Liver (tissue), 9 donors: ENCODE data around the gene MYL4. TPM values are rescaled to one million over a fixed set of nuclear protein-coding genes. Genes with fewer than 3 reads are reported as not detected.

Source experiments
- DNase-seq: peaks from one replicate; pipeline ENCODE4 v3.0.0-alpha.2; 2017; ENCODE audit warnings: low spot score
- H3K27ac ChIP-seq, 2 donors: one replicate each; pipeline ENCODE4 v1.7.0; 2013; ENCODE audit warnings: inconsistent platforms in 2 of 2, low read length in 2 of 2, control low read depth in 1 of 2, low read depth in 1 of 2, mild to moderate bottlenecking in 1 of 2
- H3K27me3 ChIP-seq, 4 donors: one replicate each; pipeline versions ENCODE4 v1.6.1 to v1.7.0; 2013; ENCODE audit warnings: low read length in 3 of 4, inconsistent platforms in 1 of 4, mild to moderate bottlenecking in 1 of 4, moderate library complexity in 1 of 4; ENCODE audit not compliant: control insufficient read depth in 4 of 4, insufficient read depth in 4 of 4
- H3K36me3 ChIP-seq, 4 donors: one replicate each; pipeline versions ENCODE4 v1.6.1 to v1.7.0; 2013; ENCODE audit warnings: low read length in 3 of 4, mild to moderate bottlenecking in 3 of 4, low read depth in 1 of 4, moderate library complexity in 1 of 4; ENCODE audit not compliant: control insufficient read depth in 4 of 4, insufficient read depth in 3 of 4
- H3K4me1 ChIP-seq, 4 donors: one replicate each; pipeline versions ENCODE4 v1.6.1 to v1.7.0; 2013; ENCODE audit warnings: low read length in 3 of 4, mild to moderate bottlenecking in 3 of 4, moderate library complexity in 1 of 4; ENCODE audit not compliant: control insufficient read depth in 4 of 4, insufficient read depth in 4 of 4
- H3K4me3 ChIP-seq, 3 donors: one replicate each; pipeline versions ENCODE4 v1.6.1 to v1.7.0; 2013; ENCODE audit warnings: low read length in 3 of 3, control low read depth in 1 of 3, low read depth in 1 of 3, mild to moderate bottlenecking in 1 of 3
- H3K9ac ChIP-seq, 2 donors: one replicate each; pipeline ENCODE4 v1.7.0; 2013; ENCODE audit warnings: low read length in 2 of 2, mild to moderate bottlenecking in 2 of 2, moderate library complexity in 2 of 2, control low read depth in 1 of 2, low read depth in 1 of 2
- H3K9me3 ChIP-seq, 4 donors: one replicate each; pipeline versions ENCODE4 v1.6.1 to v1.7.0; 2013; ENCODE audit warnings: low read length in 3 of 4; ENCODE audit not compliant: control insufficient read depth in 4 of 4
- EGR1 ChIP-seq, 2 donors: IDR thresholded peaks; 2 replicates each; pipeline ENCODE4 v1.6.1; 2016 to 2018; ENCODE audit warnings: antibody characterized with exemption in 2 of 2, low read depth in 2 of 2
- FOXA1 ChIP-seq: IDR thresholded peaks from 2 replicates; pipeline ENCODE4 v1.6.1; 2016; ENCODE audit warnings: antibody characterized with exemption
- FOXA2 ChIP-seq: IDR thresholded peaks from 2 replicates; pipeline ENCODE4 v1.6.1; 2016; ENCODE audit warnings: antibody characterized with exemption
- GABPA ChIP-seq, 2 donors: IDR thresholded peaks in 1 of 2; conservative IDR thresholded peaks in 1 of 2; 2 replicates each; pipeline ENCODE4 v1.6.1; 2016; ENCODE audit warnings: antibody characterized with exemption in 2 of 2, mild to moderate bottlenecking in 1 of 2, moderate library complexity in 1 of 2
- HNF4A ChIP-seq, 2 donors: conservative IDR thresholded peaks; 2 replicates each; pipeline ENCODE4 v1.6.1; 2016; ENCODE audit warnings: antibody characterized with exemption in 2 of 2, mild to moderate bottlenecking in 2 of 2
- HNF4G ChIP-seq: IDR thresholded peaks from 2 replicates; pipeline ENCODE4 v1.6.1; 2016; ENCODE audit warnings: antibody characterized with exemption
- JUND ChIP-seq, 2 donors: IDR thresholded peaks; 2 replicates each; pipeline ENCODE4 v1.6.1; 2016; ENCODE audit warnings: antibody characterized with exemption in 2 of 2
- NR2F2 ChIP-seq: IDR thresholded peaks from 2 replicates; pipeline ENCODE4 v1.6.1; 2016; ENCODE audit warnings: antibody characterized with exemption
- RAD21 ChIP-seq, 2 donors: IDR thresholded peaks; 2 replicates each; pipeline ENCODE4 v1.6.1; 2016; ENCODE audit warnings: antibody characterized with exemption in 2 of 2, mild to moderate bottlenecking in 2 of 2
- RXRA ChIP-seq, 2 donors: IDR thresholded peaks; 2 replicates each; pipeline ENCODE4 v1.6.1; 2017 to 2018; ENCODE audit warnings: antibody characterized with exemption in 2 of 2, mild to moderate bottlenecking in 1 of 2
- SP1 ChIP-seq: IDR thresholded peaks from 2 replicates; pipeline ENCODE4 v1.6.1; 2018; ENCODE audit warnings: antibody characterized with exemption, mild to moderate bottlenecking
- TAF1 ChIP-seq: conservative IDR thresholded peaks from 2 replicates; pipeline ENCODE4 v1.6.1; 2016; ENCODE audit warnings: antibody characterized with exemption, mild to moderate bottlenecking
- YY1 ChIP-seq: IDR thresholded peaks from 2 replicates; pipeline ENCODE4 v1.6.1; 2016; ENCODE audit warnings: antibody characterized with exemption, mild to moderate bottlenecking
- WGBS: extraction: QIAGEN DNeasy Blood & Tissue Kit; methylation state at CpG from one replicate; pipeline ENCODE4 v1.1.7; 2013; 5-methylcytosine and 5-hydroxymethylcytosine counted together
- polyA plus RNA-seq, 2 donors: library from polyadenylated mRNA; stranded (reverse) in 1 of 2; unstranded in 1 of 2; fragments of 200-250 nt in 1 of 2; fragments of >200 nt in 1 of 2; fragmentation: Nextera tagmentation in 1 of 2; extraction: Ambion mirVana in 1 of 2; gene quantifications; one replicate each; pipeline versions ENCODE4 v1.2.1 to v1.2.3, GENCODE V29; 2013 to 2015
- total RNA-seq, 2 donors: library from RNA; depleted of rRNA; stranded (reverse); fragments of >200 nt; gene quantifications; one replicate each; pipeline ENCODE4 v1.2.3, GENCODE V29; 2014
- TF ChIP-seq, protein P1 (sequence below): IDR thresholded peaks from 2 replicates; pipeline ENCODE4 v1.6.1; 2016; ENCODE audit warnings: antibody characterized with exemption
- TF ChIP-seq, protein P2 (sequence below): IDR thresholded peaks from 2 replicates; pipeline ENCODE4 v1.6.1; 2016; ENCODE audit warnings: antibody characterized with exemption
- TF ChIP-seq, protein P3 (sequence below): IDR thresholded peaks from 2 replicates; pipeline ENCODE4 v1.6.1; 2016; ENCODE audit warnings: antibody characterized with exemption, mild to moderate bottlenecking
- TF ChIP-seq, protein P4 (sequence below): IDR thresholded peaks from 2 replicates; pipeline ENCODE4 v1.6.1; 2016; ENCODE audit warnings: antibody characterized with exemption
- TF ChIP-seq, protein P5 (sequence below): fragments of 150-350 bp; IDR thresholded peaks from 2 replicates; pipeline ENCODE4 v1.5.1; 2017; ENCODE audit warnings: improper control_type of control experiment, low read depth, low read length; ENCODE audit not compliant: missing input control
- donor health status: healthy.
- donor health status: healthy.
- donor health status: healthy.
- donor health status: healthy.
- donor health status: healthy.

Gene MYL4
- total and polyA plus RNA-seq, 4 donors, result 0.19 to 215 (median 0.22) TPM; not detected in 1

DNA sequence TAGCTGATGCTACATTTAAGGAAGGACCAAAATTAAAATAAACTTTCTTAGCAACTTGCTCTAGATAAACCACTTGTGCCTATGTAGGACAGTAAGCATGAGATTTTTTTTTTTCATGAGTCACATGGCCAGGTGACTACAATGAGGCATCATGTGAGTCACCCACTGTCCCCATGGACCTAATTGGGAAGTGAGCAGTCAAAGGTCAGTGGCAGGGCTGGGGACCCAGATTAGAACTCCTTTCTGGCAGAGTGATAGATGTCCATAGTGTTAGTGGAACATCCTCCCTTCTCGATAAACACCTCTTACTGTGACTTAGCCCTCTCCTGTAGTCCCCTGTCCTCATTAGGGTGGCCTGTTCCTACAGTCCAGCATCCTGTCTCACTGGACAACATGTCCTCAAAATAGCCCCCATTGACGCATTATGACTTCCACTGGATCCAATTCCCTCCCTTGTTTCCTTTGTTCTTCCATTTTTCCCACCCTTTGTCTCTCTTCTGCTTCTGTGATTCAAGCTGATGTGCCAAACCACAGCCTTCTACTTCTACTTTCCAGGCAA lies 56.9 kb downstream of the MYL4 start:
- WGBS, result 85% methylated on average over 2 of the region's 2 CpGs

More for the DNA sequence above, 56.9 kb downstream of the MYL4 start:
- H3K9ac ChIP-seq, result no peak overlapping the region
- no peaks in the 10 kb centered on the region for H3K9me3 ChIP-seq
- H3K36me3 ChIP-seq, result no peaks in the 10 kb centered on the region
- peak overlapping the region in 1 of 2 donors; percentile 18 for H3K27ac ChIP-seq
- no peak overlapping the region for H3K4me3 ChIP-seq
- no peak for DNase-seq
- no peaks in the 10 kb centered on the region for H3K27me3 ChIP-seq
- TF ChIP-seq TAF1, result no peak
- peak; percentile 38 to 85 for TF ChIP-seq RXRA (IDR thresholded peaks at IDR 0.05)
- TF ChIP-seq JUND (IDR thresholded peaks at IDR 0.05), result peak; percentile 25 to 80
- TF ChIP-seq, protein P1, sequence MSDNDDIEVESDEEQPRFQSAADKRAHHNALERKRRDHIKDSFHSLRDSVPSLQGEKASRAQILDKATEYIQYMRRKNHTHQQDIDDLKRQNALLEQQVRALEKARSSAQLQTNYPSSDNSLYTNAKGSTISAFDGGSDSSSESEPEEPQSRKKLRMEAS, result no peak
- no peak for TF ChIP-seq FOXA1
- TF ChIP-seq FOXA2, result no peak
- TF ChIP-seq, protein P2, sequence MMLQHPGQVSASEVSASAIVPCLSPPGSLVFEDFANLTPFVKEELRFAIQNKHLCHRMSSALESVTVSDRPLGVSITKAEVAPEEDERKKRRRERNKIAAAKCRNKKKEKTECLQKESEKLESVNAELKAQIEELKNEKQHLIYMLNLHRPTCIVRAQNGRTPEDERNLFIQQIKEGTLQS, result no peak
- TF ChIP-seq YY1, result peak; percentile 51
- TF ChIP-seq, protein P3, sequence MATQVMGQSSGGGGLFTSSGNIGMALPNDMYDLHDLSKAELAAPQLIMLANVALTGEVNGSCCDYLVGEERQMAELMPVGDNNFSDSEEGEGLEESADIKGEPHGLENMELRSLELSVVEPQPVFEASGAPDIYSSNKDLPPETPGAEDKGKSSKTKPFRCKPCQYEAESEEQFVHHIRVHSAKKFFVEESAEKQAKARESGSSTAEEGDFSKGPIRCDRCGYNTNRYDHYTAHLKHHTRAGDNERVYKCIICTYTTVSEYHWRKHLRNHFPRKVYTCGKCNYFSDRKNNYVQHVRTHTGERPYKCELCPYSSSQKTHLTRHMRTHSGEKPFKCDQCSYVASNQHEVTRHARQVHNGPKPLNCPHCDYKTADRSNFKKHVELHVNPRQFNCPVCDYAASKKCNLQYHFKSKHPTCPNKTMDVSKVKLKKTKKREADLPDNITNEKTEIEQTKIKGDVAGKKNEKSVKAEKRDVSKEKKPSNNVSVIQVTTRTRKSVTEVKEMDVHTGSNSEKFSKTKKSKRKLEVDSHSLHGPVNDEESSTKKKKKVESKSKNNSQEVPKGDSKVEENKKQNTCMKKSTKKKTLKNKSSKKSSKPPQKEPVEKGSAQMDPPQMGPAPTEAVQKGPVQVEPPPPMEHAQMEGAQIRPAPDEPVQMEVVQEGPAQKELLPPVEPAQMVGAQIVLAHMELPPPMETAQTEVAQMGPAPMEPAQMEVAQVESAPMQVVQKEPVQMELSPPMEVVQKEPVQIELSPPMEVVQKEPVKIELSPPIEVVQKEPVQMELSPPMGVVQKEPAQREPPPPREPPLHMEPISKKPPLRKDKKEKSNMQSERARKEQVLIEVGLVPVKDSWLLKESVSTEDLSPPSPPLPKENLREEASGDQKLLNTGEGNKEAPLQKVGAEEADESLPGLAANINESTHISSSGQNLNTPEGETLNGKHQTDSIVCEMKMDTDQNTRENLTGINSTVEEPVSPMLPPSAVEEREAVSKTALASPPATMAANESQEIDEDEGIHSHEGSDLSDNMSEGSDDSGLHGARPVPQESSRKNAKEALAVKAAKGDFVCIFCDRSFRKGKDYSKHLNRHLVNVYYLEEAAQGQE, result no peak
- TF ChIP-seq HNF4G, result no peak
- TF ChIP-seq RAD21 (IDR thresholded peaks at IDR 0.05), result no peak
- TF ChIP-seq EGR1 (IDR thresholded peaks at IDR 0.05; ENCODE audit: low read depth in 2 of 2), result no peak
- TF ChIP-seq, protein P4, sequence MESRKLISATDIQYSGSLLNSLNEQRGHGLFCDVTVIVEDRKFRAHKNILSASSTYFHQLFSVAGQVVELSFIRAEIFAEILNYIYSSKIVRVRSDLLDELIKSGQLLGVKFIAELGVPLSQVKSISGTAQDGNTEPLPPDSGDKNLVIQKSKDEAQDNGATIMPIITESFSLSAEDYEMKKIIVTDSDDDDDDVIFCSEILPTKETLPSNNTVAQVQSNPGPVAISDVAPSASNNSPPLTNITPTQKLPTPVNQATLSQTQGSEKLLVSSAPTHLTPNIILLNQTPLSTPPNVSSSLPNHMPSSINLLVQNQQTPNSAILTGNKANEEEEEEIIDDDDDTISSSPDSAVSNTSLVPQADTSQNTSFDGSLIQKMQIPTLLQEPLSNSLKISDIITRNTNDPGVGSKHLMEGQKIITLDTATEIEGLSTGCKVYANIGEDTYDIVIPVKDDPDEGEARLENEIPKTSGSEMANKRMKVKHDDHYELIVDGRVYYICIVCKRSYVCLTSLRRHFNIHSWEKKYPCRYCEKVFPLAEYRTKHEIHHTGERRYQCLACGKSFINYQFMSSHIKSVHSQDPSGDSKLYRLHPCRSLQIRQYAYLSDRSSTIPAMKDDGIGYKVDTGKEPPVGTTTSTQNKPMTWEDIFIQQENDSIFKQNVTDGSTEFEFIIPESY, result peak; percentile 27
- peak; percentile 81 for TF ChIP-seq NR2F2
- no peak for TF ChIP-seq GABPA (IDR thresholded peaks at IDR 0.05 in 1 of 2, conservative IDR thresholded peaks at IDR 0.05 in 1 of 2)
- TF ChIP-seq, protein P5, sequence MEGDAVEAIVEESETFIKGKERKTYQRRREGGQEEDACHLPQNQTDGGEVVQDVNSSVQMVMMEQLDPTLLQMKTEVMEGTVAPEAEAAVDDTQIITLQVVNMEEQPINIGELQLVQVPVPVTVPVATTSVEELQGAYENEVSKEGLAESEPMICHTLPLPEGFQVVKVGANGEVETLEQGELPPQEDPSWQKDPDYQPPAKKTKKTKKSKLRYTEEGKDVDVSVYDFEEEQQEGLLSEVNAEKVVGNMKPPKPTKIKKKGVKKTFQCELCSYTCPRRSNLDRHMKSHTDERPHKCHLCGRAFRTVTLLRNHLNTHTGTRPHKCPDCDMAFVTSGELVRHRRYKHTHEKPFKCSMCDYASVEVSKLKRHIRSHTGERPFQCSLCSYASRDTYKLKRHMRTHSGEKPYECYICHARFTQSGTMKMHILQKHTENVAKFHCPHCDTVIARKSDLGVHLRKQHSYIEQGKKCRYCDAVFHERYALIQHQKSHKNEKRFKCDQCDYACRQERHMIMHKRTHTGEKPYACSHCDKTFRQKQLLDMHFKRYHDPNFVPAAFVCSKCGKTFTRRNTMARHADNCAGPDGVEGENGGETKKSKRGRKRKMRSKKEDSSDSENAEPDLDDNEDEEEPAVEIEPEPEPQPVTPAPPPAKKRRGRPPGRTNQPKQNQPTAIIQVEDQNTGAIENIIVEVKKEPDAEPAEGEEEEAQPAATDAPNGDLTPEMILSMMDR, result no peak
- peak; percentile 42 to 76 for TF ChIP-seq HNF4A (conservative IDR thresholded peaks at IDR 0.05)
- TF ChIP-seq SP1, result no peak
- peaks cover 14 to 26% (median 21%) of the 10 kb centered on the region in 4 donors for H3K4me1 ChIP-seq
